NCI-H748 (cell line): Measurements from ENCODE around the gene CYB5B.

Experiments used
- DNase-seq: peaks from one replicate; lab custom pipeline; 2025; ENCODE audit not compliant: unreplicated experiment; lab: John Stamatoyannopoulos, UW

Gene CYB5B

GRCh38 chr16:69443927-69444631 is 19.7 kb downstream of the CYB5B start:
- no peak for DNase-seq

GRCh38 chr16:69444873-69445517 is 20.6 kb downstream of the CYB5B start:
- no peak for DNase-seq

- DNase-seq, result no peak
Measured at GRCh38 chr16:69448470-69449193, 24.2 kb downstream of the CYB5B start.

- no peak for DNase-seq
Measured at GRCh38 chr16:69451166-69451565, 26.7 kb downstream of the CYB5B start.

- no peak for DNase-seq
Measured at GRCh38 chr16:69453936-69454335, 29.5 kb downstream of the CYB5B start.

GRCh38 chr16:69463876-69464275 is 39.5 kb downstream of the CYB5B start:
- no peak for DNase-seq

- no peak for DNase-seq
Measured at GRCh38 chr16:69465083-69465721, 40.8 kb downstream of the CYB5B start.

- DNase-seq, result no peak
Measured at GRCh38 chr16:69465881-69466280, 41.5 kb downstream of the CYB5B start.

- no peak for DNase-seq
Measured at GRCh38 chr16:69466547-69466946, 42.1 kb downstream of the CYB5B start.

GRCh38 chr16:69467080-69467479 is 42.7 kb downstream of the CYB5B start:
- no peak for DNase-seq

GRCh38 chr16:69467531-69468204 is 43.2 kb downstream of the CYB5B start:
- DNase-seq, result no peak

GRCh38 chr16:69469807-69470561 is 45.6 kb downstream of the CYB5B start:
- DNase-seq, result no peak

GRCh38 chr16:69471121-69471520 is 46.7 kb downstream of the CYB5B start:
- no peak for DNase-seq

GRCh38 chr16:69474408-69474807 is 50.0 kb downstream of the CYB5B start:
- DNase-seq, result no peak

GRCh38 chr16:69476920-69477443 is 52.6 kb downstream of the CYB5B start:
- DNase-seq, result peak; percentile 5

- DNase-seq, result no peak
Measured at GRCh38 chr16:69477546-69477945, 53.1 kb downstream of the CYB5B start.

GRCh38 chr16:69478685-69479084 is 54.3 kb downstream of the CYB5B start:
- DNase-seq, result no peak

- no peak for DNase-seq
Measured at GRCh38 chr16:69479775-69480174, 55.4 kb downstream of the CYB5B start.

- no peak for DNase-seq
Measured at GRCh38 chr16:69481901-69482341, 57.5 kb downstream of the CYB5B start.

- peak; percentile 66 for DNase-seq
Measured at GRCh38 chr16:69482410-69482991, 58.1 kb downstream of the CYB5B start.
